Measurements from ENCODE around the gene NCKAP5. TPM values are rescaled to one million over a fixed set of nuclear protein-coding genes. Genes with fewer than 3 reads are reported as not detected.

The NCKAP5 gene
- total and polyA plus RNA-seq, 2 experiments from 2014 or later: 0.21 to 0.31 TPM

DNA sequence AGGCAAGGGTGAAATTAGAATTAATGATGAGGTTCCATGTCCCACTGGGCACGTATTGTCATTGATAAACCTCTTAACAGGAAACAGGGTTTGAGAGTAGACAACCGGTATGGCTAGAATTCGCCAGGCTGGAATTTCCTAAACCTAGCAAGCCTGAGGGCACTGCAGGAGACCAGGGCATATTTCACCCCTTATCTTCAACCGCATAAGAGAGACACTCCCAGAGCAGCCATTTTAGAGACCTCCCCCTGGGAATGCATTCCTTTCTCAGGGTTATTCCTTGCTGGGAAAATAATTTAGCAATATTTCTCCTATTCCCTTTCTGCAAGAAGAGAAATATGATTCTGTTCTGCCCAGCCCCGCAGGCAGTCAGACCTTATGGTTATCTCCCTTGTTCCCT, 563.6 kb downstream of the NCKAP5 start:
- Histone ChIP-seq H3K27me3 (no peaks in the 10 kb centered on the region), H3K4me1 (ENCODE audit: low read depth) (no peaks in the 10 kb centered on the region), H3K36me3 (no peaks in the 10 kb centered on the region), H3K9me3 (ENCODE audit: low read depth) (no peaks in the 10 kb centered on the region), H3K4me3 (no peak overlapping the region), H3K27ac (no peak overlapping the region)
- DNase-seq (ENCODE audit: low read depth in 1 of 2, low spot score in 1 of 2): no peak
- TF ChIP-seq, protein P1, sequence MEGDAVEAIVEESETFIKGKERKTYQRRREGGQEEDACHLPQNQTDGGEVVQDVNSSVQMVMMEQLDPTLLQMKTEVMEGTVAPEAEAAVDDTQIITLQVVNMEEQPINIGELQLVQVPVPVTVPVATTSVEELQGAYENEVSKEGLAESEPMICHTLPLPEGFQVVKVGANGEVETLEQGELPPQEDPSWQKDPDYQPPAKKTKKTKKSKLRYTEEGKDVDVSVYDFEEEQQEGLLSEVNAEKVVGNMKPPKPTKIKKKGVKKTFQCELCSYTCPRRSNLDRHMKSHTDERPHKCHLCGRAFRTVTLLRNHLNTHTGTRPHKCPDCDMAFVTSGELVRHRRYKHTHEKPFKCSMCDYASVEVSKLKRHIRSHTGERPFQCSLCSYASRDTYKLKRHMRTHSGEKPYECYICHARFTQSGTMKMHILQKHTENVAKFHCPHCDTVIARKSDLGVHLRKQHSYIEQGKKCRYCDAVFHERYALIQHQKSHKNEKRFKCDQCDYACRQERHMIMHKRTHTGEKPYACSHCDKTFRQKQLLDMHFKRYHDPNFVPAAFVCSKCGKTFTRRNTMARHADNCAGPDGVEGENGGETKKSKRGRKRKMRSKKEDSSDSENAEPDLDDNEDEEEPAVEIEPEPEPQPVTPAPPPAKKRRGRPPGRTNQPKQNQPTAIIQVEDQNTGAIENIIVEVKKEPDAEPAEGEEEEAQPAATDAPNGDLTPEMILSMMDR (IDR thresholded peaks at IDR 0.05; ENCODE audit: low read depth, low read length): no peak

DNA sequence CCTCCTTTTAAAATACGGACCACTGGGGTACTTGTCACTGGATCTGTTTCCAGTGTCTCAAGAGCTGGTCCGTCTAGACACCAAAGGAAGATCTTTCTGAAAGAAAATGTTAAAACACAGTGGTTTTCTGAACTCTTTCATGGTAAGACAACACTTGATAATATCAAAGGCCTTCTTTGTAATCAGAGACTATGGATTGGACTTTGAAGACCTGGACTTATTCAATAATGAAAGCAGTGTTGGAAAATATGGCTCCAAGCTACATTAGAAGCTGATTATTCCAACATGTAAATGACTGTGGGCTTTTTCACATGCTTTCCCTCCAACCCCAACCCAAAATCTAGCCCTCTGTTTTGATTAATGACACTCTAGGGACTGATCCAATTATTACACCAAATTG, 568.8 kb downstream of the NCKAP5 start:
- TF ChIP-seq, protein P1 (IDR thresholded peaks at IDR 0.05; ENCODE audit: low read depth, low read length): no peak
- H3K9me3 ChIP-seq (ENCODE audit: low read depth): no peaks in the 10 kb centered on the region
- H3K4me1 ChIP-seq (ENCODE audit: low read depth): no peaks in the 10 kb centered on the region
- no peak for DNase-seq (ENCODE audit: low read depth in 1 of 2, low spot score in 1 of 2)
- H3K36me3 ChIP-seq: no peaks in the 10 kb centered on the region
- no peaks in the 10 kb centered on the region for H3K27me3 ChIP-seq
- no peak overlapping the region for H3K27ac ChIP-seq
- H3K4me3 ChIP-seq: no peak overlapping the region

DNA sequence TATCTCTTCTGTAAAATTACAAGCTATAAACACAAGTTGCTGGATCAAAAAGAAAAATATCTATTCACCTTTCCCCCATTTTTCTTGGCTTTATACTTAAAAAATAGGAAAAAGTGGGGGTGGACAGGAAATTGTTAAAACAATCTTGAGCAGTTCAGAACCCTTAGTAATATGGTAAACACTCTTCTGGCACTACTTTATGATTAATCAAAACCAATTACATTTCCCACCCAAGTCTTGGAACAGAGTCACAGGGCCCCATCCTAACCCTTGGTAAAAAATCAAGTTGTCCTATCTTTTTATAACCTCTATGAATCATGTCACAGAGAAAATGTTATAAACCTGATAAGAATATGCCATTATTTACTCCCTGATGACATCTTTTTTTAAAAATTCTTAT, 570.0 kb downstream of the NCKAP5 start:
- H3K27ac ChIP-seq: no peak overlapping the region
- H3K4me3 ChIP-seq: no peak overlapping the region
- TF ChIP-seq, protein P1 (IDR thresholded peaks at IDR 0.05; ENCODE audit: low read depth, low read length): no peak
- H3K9me3 ChIP-seq (ENCODE audit: low read depth): no peaks in the 10 kb centered on the region
- no peaks in the 10 kb centered on the region for H3K4me1 ChIP-seq (ENCODE audit: low read depth)
- no peak for DNase-seq (ENCODE audit: low read depth in 1 of 2, low spot score in 1 of 2)
- H3K27me3 ChIP-seq: no peaks in the 10 kb centered on the region
- no peaks in the 10 kb centered on the region for H3K36me3 ChIP-seq

DNA sequence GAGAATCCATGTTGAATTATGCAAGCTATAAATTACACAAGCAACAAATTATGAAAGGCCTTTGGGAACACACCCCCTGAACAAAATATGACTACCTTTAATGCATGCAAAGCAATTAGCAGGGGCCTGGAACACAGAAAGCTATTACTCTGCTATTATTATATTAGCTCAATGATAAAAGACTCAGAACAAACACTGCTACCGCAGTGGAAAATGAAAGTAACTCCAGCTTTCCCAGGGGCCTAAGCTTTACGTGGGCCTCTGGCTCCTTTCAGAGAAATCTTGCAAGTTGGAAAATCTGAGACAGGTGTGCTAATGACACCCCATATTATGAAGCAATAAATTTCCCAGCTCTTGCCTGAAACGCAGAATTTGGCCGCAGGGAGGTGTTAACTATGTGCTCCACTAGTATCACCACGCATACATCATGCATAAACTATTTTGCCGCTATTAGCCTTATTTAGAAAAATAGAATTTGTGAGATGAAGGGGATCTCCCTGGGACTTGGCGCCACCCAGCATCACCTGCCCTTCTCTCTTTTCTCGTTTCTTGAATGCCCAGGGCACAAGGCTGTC, 576.7 kb downstream of the NCKAP5 start:
- TF ChIP-seq, protein P1 (IDR thresholded peaks at IDR 0.05; ENCODE audit: low read depth, low read length): no peak
- no peaks in the 10 kb centered on the region for H3K36me3 ChIP-seq

DNA sequence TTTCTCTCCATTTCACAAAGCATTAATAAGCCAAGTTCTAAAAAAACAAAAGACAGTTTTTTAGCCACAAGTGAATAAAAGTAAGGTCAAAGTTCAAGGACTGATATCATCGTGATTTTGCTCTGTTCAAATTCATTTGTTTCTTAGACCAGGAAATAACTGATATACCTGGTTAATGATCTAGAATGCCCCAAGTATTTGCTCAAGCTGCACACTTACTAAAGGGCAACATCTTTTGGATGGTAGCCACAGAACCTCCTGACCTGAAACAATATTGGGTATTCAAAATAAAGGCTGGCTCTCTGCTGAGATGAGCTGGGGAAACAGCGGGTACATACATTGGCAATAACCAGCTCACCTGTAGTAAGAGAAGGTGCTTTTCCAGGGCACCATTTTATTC, 583.5 kb downstream of the NCKAP5 start:
- H3K27ac ChIP-seq: no peak overlapping the region
- H3K4me3 ChIP-seq: no peak overlapping the region
- TF ChIP-seq, protein P1 (IDR thresholded peaks at IDR 0.05; ENCODE audit: low read depth, low read length): no peak
- H3K4me1 ChIP-seq (ENCODE audit: low read depth): no peaks in the 10 kb centered on the region
- no peaks in the 10 kb centered on the region for H3K36me3 ChIP-seq
- H3K27me3 ChIP-seq: no peaks in the 10 kb centered on the region
- no peak for DNase-seq (ENCODE audit: low read depth in 1 of 2, low spot score in 1 of 2)
- no peaks in the 10 kb centered on the region for H3K9me3 ChIP-seq (ENCODE audit: low read depth)

More for the DNA sequence above, 576.7 kb downstream of the NCKAP5 start:
- Histone ChIP-seq H3K27ac (no peak overlapping the region), H3K9me3 (ENCODE audit: low read depth) (no peaks in the 10 kb centered on the region), H3K4me1 (ENCODE audit: low read depth) (no peaks in the 10 kb centered on the region), H3K4me3 (no peak overlapping the region), H3K27me3 (no peaks in the 10 kb centered on the region)
- no peak for DNase-seq (ENCODE audit: low read depth in 1 of 2, low spot score in 1 of 2)

All from cardiac muscle cell (in vitro differentiated cells and primary cell).